ENCODE measurements around the gene PRAMEF8. TPM values are rescaled to one million over a fixed set of nuclear protein-coding genes. Genes with fewer than 3 reads are reported as not detected.
A peak's percentile ranks its signal among the peaks of the same experiment; 100 is the strongest.
"Not testable (repeated sequence)": the region's sequence is repeated elsewhere in the genome, so short reads cannot be mapped to it uniquely, and the experiment has no call there.

Gene PRAMEF8
- not detected for total RNA-seq

- H3K4me3 ChIP-seq; H3K4me1 ChIP-seq; H3K9me3 ChIP-seq; H3K36me3 ChIP-seq; H3K27me3 ChIP-seq; intact Hi-C loops (cut with DNase I); H3K27ac ChIP-seq; DNase-seq (ENCODE audit: extremely low spot score in 2 of 2): not testable (repeated sequence)
These were observed at the start of gene PRAMEF8 for GRCh38 chr1:13285037-13285436. PRAMEF8 (minus strand) TSS chr1:13285137; CDS start chr1:13284091, 1,046 bp downstream.

DNA sequence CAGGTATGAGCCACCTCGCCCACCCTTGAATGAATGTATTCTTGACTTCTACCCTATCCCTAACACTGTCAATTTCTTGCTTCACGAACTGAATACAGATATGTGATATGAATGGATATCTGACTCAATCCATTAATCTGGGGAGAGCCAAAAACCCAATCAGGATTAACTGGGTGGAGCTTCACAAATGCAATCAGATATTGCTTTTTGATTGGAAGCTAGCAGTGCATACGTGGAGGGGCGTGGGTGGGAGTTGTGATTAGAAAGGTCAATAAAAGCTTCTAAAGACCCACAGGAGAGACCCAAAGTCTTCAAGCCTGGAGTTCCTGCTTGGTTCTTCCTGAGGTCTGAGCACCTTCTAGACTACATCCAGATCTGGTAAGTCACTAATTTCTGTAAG lies 30.3 kb upstream of the PRAMEF8 start, which contains the start of gene PRAMEF15:
Gene PRAMEF15 (plus strand): TSS at position 301 of the 400 bp plus-strand sequence. CDS start 2,827 bp downstream, outside the sequence.
- H3K4me3 ChIP-seq; H3K36me3 ChIP-seq; H3K4me1 ChIP-seq; intact Hi-C loops (cut with DNase I); DNase-seq (ENCODE audit: extremely low spot score in 2 of 2); H3K27me3 ChIP-seq; H3K9me3 ChIP-seq; H3K27ac ChIP-seq: not testable (repeated sequence)

GRCh38 chr1:13303239-13303638 lies 18.3 kb upstream of the PRAMEF8 start, which contains the start of gene PRAMEF33:
PRAMEF33 (plus strand) TSS chr1:13303539; CDS start chr1:13305955, 2,416 bp downstream.
- H3K9me3 ChIP-seq; H3K36me3 ChIP-seq; DNase-seq (ENCODE audit: extremely low spot score in 2 of 2); H3K4me3 ChIP-seq; H3K4me1 ChIP-seq; H3K27me3 ChIP-seq; intact Hi-C loops (cut with DNase I); H3K27ac ChIP-seq: not testable (repeated sequence)

DNA sequence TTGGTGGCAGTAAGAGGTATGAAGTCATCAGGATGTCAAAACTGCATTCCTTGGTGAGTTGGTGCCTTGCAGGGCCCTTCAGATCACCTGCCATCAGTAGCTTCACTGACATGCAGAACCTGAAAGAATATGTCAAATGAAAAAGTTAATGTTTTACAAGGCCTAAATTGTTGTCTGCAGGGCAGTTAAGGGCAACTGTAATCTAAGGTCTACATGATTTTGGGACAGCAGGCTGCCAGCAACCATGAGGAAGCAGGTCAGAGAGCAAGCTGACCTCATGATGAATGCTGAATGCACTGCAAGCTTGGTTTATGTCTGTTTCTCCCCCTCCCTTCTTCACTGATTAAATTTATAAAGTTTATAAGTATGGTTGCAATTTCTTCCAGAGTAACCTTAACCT lies 17.3 kb upstream of the PRAMEF8 start:
- H3K4me1 ChIP-seq; H3K36me3 ChIP-seq; H3K9me3 ChIP-seq; H3K27me3 ChIP-seq; DNase-seq (ENCODE audit: extremely low spot score in 2 of 2); H3K4me3 ChIP-seq; H3K27ac ChIP-seq; intact Hi-C loops (cut with DNase I): not testable (repeated sequence)

- H3K4me3 ChIP-seq; DNase-seq (ENCODE audit: extremely low spot score in 2 of 2); H3K27me3 ChIP-seq; H3K4me1 ChIP-seq; H3K9me3 ChIP-seq; H3K36me3 ChIP-seq; H3K27ac ChIP-seq; intact Hi-C loops (cut with DNase I): not testable (repeated sequence)
These were observed 13.8 kb upstream of the PRAMEF8 start for GRCh38 chr1:13298699-13299098.

- H3K9me3 ChIP-seq; H3K27ac ChIP-seq; H3K4me3 ChIP-seq; DNase-seq (ENCODE audit: extremely low spot score in 2 of 2); H3K4me1 ChIP-seq; H3K36me3 ChIP-seq; H3K27me3 ChIP-seq; intact Hi-C loops (cut with DNase I): not testable (repeated sequence)
These were observed 12.4 kb upstream of the PRAMEF8 start for GRCh38 chr1:13297216-13297931.

GRCh38 chr1:13289030-13289429 lies 4.1 kb upstream of the PRAMEF8 start:
- H3K4me1 ChIP-seq; H3K4me3 ChIP-seq; H3K27ac ChIP-seq; intact Hi-C loops (cut with DNase I); H3K36me3 ChIP-seq; H3K27me3 ChIP-seq; H3K9me3 ChIP-seq: not testable (repeated sequence)
- peak in 1 of 2 donors; percentile 64 for DNase-seq (ENCODE audit: extremely low spot score in 2 of 2)

- H3K9me3 ChIP-seq; H3K27me3 ChIP-seq; DNase-seq (ENCODE audit: extremely low spot score in 2 of 2); intact Hi-C loops (cut with DNase I); H3K4me3 ChIP-seq; H3K4me1 ChIP-seq; H3K27ac ChIP-seq; H3K36me3 ChIP-seq: not testable (repeated sequence)
These were observed 5.3 kb downstream of the PRAMEF8 start for GRCh38 chr1:13279617-13280016.

- H3K36me3 ChIP-seq; DNase-seq (ENCODE audit: extremely low spot score in 2 of 2); H3K9me3 ChIP-seq; H3K27ac ChIP-seq; H3K4me1 ChIP-seq; H3K27me3 ChIP-seq; H3K4me3 ChIP-seq; intact Hi-C loops (cut with DNase I): not testable (repeated sequence)
These were observed 7.9 kb downstream of the PRAMEF8 start for GRCh38 chr1:13277016-13277415.

- H3K4me1 ChIP-seq; H3K9me3 ChIP-seq; H3K4me3 ChIP-seq; H3K27ac ChIP-seq; intact Hi-C loops (cut with DNase I); H3K27me3 ChIP-seq; DNase-seq (ENCODE audit: extremely low spot score in 2 of 2); H3K36me3 ChIP-seq: not testable (repeated sequence)
These were observed 19.8 kb downstream of the PRAMEF8 start for GRCh38 chr1:13265124-13265523.

DNA sequence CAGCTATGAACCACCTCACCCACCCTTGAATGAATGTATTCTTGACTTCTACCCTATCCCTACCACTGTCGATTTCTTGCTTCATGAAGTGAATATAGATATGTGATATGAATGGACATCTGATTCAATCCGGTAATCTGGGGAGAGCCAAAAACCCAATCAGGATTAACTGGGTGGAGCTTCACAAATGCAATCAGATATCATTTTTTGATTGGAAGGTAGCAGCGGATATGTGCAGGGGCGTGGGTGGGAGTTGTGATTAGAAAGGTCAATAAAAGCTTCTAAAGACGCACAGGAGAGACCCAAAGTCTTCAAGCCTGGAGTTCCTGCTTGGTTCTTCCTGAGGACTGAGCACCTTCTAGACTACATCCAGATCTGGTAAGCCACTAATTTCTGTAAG lies 31.0 kb downstream of the PRAMEF8 start, which contains the start of gene PRAMEF5:
Gene PRAMEF5 (plus strand): TSS at position 301 of the 400 bp plus-strand sequence. CDS start 5,071 bp downstream, outside the sequence.
- H3K27ac ChIP-seq; H3K27me3 ChIP-seq; H3K4me1 ChIP-seq; H3K36me3 ChIP-seq; H3K9me3 ChIP-seq; H3K4me3 ChIP-seq; intact Hi-C loops (cut with DNase I); DNase-seq (ENCODE audit: extremely low spot score in 2 of 2): not testable (repeated sequence)

GRCh38 chr1:13247122-13247521 lies 37.8 kb downstream of the PRAMEF8 start:
- H3K4me1 ChIP-seq; H3K9me3 ChIP-seq; intact Hi-C loops (cut with DNase I); H3K4me3 ChIP-seq; H3K27me3 ChIP-seq; H3K27ac ChIP-seq; DNase-seq (ENCODE audit: extremely low spot score in 2 of 2); H3K36me3 ChIP-seq: not testable (repeated sequence)

GRCh38 chr1:13246554-13246871 lies 38.4 kb downstream of the PRAMEF8 start:
- H3K27ac ChIP-seq; H3K27me3 ChIP-seq; H3K4me1 ChIP-seq; H3K36me3 ChIP-seq; intact Hi-C loops (cut with DNase I); DNase-seq (ENCODE audit: extremely low spot score in 2 of 2); H3K9me3 ChIP-seq; H3K4me3 ChIP-seq: not testable (repeated sequence)

DNA sequence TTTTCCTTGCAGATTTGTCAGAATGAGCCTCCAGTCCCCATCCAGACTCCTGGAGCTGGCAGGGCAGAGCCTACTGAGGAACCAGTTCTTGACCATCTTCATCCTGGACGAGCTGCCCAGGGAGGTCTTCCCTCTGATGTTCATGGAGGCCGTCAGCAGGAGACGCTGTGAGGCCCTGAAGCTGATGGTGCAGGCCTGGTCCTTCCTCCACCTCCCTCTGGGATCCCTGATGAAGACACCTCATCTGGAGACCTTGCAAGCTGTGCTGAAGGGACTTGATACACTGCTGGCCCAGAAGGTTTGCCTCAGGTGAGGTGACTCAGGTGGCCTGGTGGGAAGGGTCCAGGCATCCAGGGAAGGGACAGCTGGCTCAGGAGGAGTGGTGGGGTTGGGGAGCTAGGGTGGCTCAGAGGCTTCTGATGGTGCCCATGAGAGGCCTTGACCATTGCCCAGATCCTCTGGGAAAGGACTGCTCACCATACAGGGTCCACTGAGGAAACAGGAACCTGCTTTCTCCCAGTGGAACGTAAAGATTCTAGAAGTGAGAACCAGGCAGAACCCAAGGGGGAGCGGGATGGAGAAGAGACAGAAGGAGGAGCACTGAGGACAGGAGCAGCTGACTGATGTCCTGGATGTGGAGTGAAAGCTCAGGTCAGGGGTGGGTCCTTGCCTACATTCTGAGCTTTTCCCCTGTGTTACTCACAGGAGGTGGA lies 38.9 kb downstream of the PRAMEF8 start:
- intact Hi-C loops (cut with DNase I); H3K4me1 ChIP-seq; H3K9me3 ChIP-seq; DNase-seq (ENCODE audit: extremely low spot score in 2 of 2); H3K36me3 ChIP-seq; H3K4me3 ChIP-seq; H3K27ac ChIP-seq; H3K27me3 ChIP-seq: not testable (repeated sequence)

Measured in vagina (tissue), 2 donors.